ENCODE data around the gene AFTPH. TPM values are rescaled to one million over a fixed set of nuclear protein-coding genes. Genes with fewer than 3 reads are reported as not detected.

AFTPH gene
- total RNA-seq, 2 donors from 2014 or later: 32.0 to 52.9 TPM

- ATAC-seq (no peak), DNase-seq (no peak)
- Histone ChIP-seq H3K27ac (no peak overlapping the region), H3K4me3 (no peak overlapping the region), H3K27me3 (no peaks in the 10 kb centered on the region), H3K9me3 (no peaks in the 10 kb centered on the region), H3K4me1 (peaks cover 39% of the 10 kb centered on the region), H3K36me3 (replicated peaks in 1 of 2; ENCODE audit: insufficient read depth in 1 of 2, low read depth in 2 of 2) (no peaks in the 10 kb centered on the region)
- TF ChIP-seq POLR2A (IDR thresholded peaks at IDR 0.05): no peak
- TF ChIP-seq CTCF (IDR thresholded peaks at IDR 0.05): no peak
- intact Hi-C loops (cut with DNase I): no loop called here
- WGBS, 2 donors: 35 to 88% methylated on average over 2 to 16 of the region's 20 CpGs
These were observed 84.7 kb downstream of the AFTPH start for GRCh38 chr2:64608867-64609226.

- 3 to 27% methylated on average over 9 to 68 of the region's 74 CpGs for whole genome bisulfite sequencing, 2 donors
- H3K4me1 ChIP-seq: peaks cover 39% of the 10 kb centered on the region
- H3K9me3 ChIP-seq: no peaks in the 10 kb centered on the region
- H3K27me3 ChIP-seq: no peaks in the 10 kb centered on the region
- peak; percentile 84 for ATAC-seq
- peak; percentile 59 to 75 (median 70) for DNase-seq
- H3K36me3 ChIP-seq (replicated peaks in 1 of 2; ENCODE audit: insufficient read depth in 1 of 2, low read depth in 2 of 2): no peaks in the 10 kb centered on the region
- H3K4me3 ChIP-seq: peak overlapping the region; percentile 22 to 33
- peak in 6 of 7 experiments; percentile 27 to 89 (median 55) for TF ChIP-seq CTCF (IDR thresholded peaks at IDR 0.05)
- TF ChIP-seq POLR2A (IDR thresholded peaks at IDR 0.05): peak in 2 of 3 donors; percentile 39 to 45
- peak overlapping the region in 3 of 4 donors; percentile 51 to 70 (median 69) for H3K27ac ChIP-seq
- intact Hi-C loops (cut with DNase I): no loop called here
These were observed 85.3 kb downstream of the AFTPH start for GRCh38 chr2:64609227-64609941.

GRCh38 chr2:64609942-64610281, 85.8 kb downstream of the AFTPH start:
- no peak for DNase-seq
- Histone ChIP-seq H3K36me3 (replicated peaks in 1 of 2; ENCODE audit: insufficient read depth in 1 of 2, low read depth in 2 of 2) (no peaks in the 10 kb centered on the region), H3K27me3 (no peaks in the 10 kb centered on the region), H3K27ac (peak overlapping the region in 2 of 4 donors; percentile 51 to 70), H3K4me3 (peak overlapping the region in 1 of 2 donors; percentile 22), H3K9me3 (no peaks in the 10 kb centered on the region), H3K4me1 (peaks cover 38% of the 10 kb centered on the region)
- TF ChIP-seq CTCF (IDR thresholded peaks at IDR 0.05) (peak in 1 of 7 experiments; percentile 1), POLR2A (IDR thresholded peaks at IDR 0.05) (no peak)
- intact Hi-C loops (cut with DNase I): no loop called here
- 72 to 88% methylated on average over 3 of the region's 3 CpGs for WGBS, 2 donors
- ATAC-seq: no peak

GRCh38 chr2:64610316-64610855, 86.3 kb downstream of the AFTPH start:
- DNase-seq (no peak), ATAC-seq (no peak)
- no peak for TF ChIP-seq CTCF (IDR thresholded peaks at IDR 0.05)
- Histone ChIP-seq H3K27me3 (no peaks in the 10 kb centered on the region), H3K36me3 (replicated peaks in 1 of 2; ENCODE audit: insufficient read depth in 1 of 2, low read depth in 2 of 2) (no peaks in the 10 kb centered on the region), H3K27ac (no peak overlapping the region), H3K4me3 (no peak overlapping the region), H3K4me1 (peaks cover 33% of the 10 kb centered on the region), H3K9me3 (no peaks in the 10 kb centered on the region)
- 95 to 97% methylated on average over 6 of the region's 6 CpGs for WGBS, 2 donors
- intact Hi-C loops (cut with DNase I): no loop called here

Data from body of pancreas (tissue), 4 donors.